SK-N-SH treated with all-trans-retinoic acid at 6 μM for 48 hours (cell line): Measurements from ENCODE around the gene DNAAF5.

ENCODE experiments used
- ATAC-seq: fragments of 200-7000 bp; cut with Tn5 transposase; 3 replicates; pipeline ENCODE4 v1.9.1; 2020; ENCODE audit warnings: mild to moderate bottlenecking, moderate library complexity
- ARNTL ChIP-seq: fragments of 450-650 bp; formaldehyde crosslinking; IDR thresholded peaks from 2 replicates; pipeline ENCODE4 v1.5.0; 2020; ENCODE audit warnings: low read depth, mild to moderate bottlenecking, moderate library complexity, borderline replicate concordance
- BACH2 ChIP-seq: fragments of 250-450 bp; sonication (Bioruptor Pico); IDR thresholded peaks from 2 replicates; pipeline ENCODE4 v1.9.0; 2021; ENCODE audit warnings: mild to moderate bottlenecking, borderline replicate concordance
- CSDC2 ChIP-seq: fragments of 250-450 bp; sonication (Bioruptor Pico); IDR thresholded peaks from 2 replicates; pipeline ENCODE4 v1.5.0; 2020; ENCODE audit warnings: mild to moderate bottlenecking, moderate library complexity
- ESRRG ChIP-seq: fragments of 250-450 bp; sonication (Bioruptor Pico); IDR thresholded peaks from 2 replicates; pipeline ENCODE4 v1.6.1; 2021; ENCODE audit warnings: mild to moderate bottlenecking
- GLIS3 ChIP-seq: fragments of 250-450 bp; sonication (Bioruptor Pico); IDR thresholded peaks from 2 replicates; pipeline ENCODE4 v1.5.0; 2020; ENCODE audit warnings: mild to moderate bottlenecking, moderate library complexity
- ISL1 ChIP-seq: fragments of 250-450 bp; sonication (Bioruptor Pico); IDR thresholded peaks from 2 replicates; pipeline ENCODE4 v2.1.2; 2022; ENCODE audit warnings: mild to moderate bottlenecking, moderate library complexity
- OSR1 ChIP-seq: fragments of 250-450 bp; sonication (Bioruptor Pico); IDR thresholded peaks from 2 replicates; pipeline ENCODE4 v1.8.0; 2022; ENCODE audit warnings: moderate library complexity, mild to moderate bottlenecking, inconsistent platforms
- PATZ1 ChIP-seq: fragments of 250-450 bp; sonication (Bioruptor Pico); IDR thresholded peaks from 2 replicates; pipeline ENCODE4 v1.8.0; 2020; ENCODE audit warnings: mild to moderate bottlenecking, moderate library complexity, borderline replicate concordance
- RARB ChIP-seq: fragments of 250-450 bp; sonication (Bioruptor Pico); IDR thresholded peaks from 2 replicates; pipeline ENCODE4 v1.8.0; 2021; ENCODE audit warnings: mild to moderate bottlenecking, moderate library complexity
- SNAI2 ChIP-seq: fragments of 250-450 bp; sonication (Bioruptor Pico); IDR thresholded peaks from 2 replicates; pipeline ENCODE4 v1.5.0; 2020; ENCODE audit warnings: mild to moderate bottlenecking, moderate library complexity
- TCF4 ChIP-seq: fragments of 250-450 bp; sonication (Bioruptor Pico); IDR thresholded peaks from 2 replicates; pipeline ENCODE4 v1.8.0; 2021; ENCODE audit warnings: mild to moderate bottlenecking, moderate library complexity, borderline replicate concordance
- TOX ChIP-seq: fragments of 250-450 bp; sonication (Bioruptor Pico); IDR thresholded peaks from 2 replicates; pipeline ENCODE4 v1.8.0; 2021; ENCODE audit warnings: mild to moderate bottlenecking, moderate library complexity, borderline replicate concordance
- ZFP3 ChIP-seq: fragments of 250-450 bp; sonication (Bioruptor Pico); IDR thresholded peaks from 2 replicates; pipeline ENCODE4 v1.5.0; 2020; ENCODE audit warnings: mild to moderate bottlenecking, moderate library complexity
- ZFP30 ChIP-seq: fragments of 450-650 bp; formaldehyde crosslinking; IDR thresholded peaks from 2 replicates; pipeline ENCODE4 v1.5.0; 2022; ENCODE audit warnings: mild to moderate bottlenecking, moderate library complexity
- ZNF70 ChIP-seq: fragments of 450-650 bp; formaldehyde crosslinking; IDR thresholded peaks from 2 replicates; pipeline ENCODE4 v1.5.0; 2020; ENCODE audit warnings: mild to moderate bottlenecking, moderate library complexity
- ZNF8 ChIP-seq: fragments of 450-650 bp; formaldehyde crosslinking; IDR thresholded peaks from 2 replicates; pipeline ENCODE4 v1.5.0; 2020; ENCODE audit warnings: mild to moderate bottlenecking, moderate library complexity
- TF ChIP-seq, protein P1 (sequence below): fragments of 250-450 bp; sonication (Bioruptor Pico); IDR thresholded peaks from 2 replicates; pipeline ENCODE4 v1.5.0; 2020; ENCODE audit warnings: mild to moderate bottlenecking, moderate library complexity
- TF ChIP-seq, protein P2 (sequence below): fragments of 250-450 bp; sonication (Bioruptor Pico); IDR thresholded peaks from 2 replicates; pipeline ENCODE4 v1.5.1; 2021; ENCODE audit warnings: mild to moderate bottlenecking, moderate library complexity
- TF ChIP-seq, protein P3 (sequence below): fragments of 250-450 bp; sonication (Bioruptor Pico); IDR thresholded peaks from 2 replicates; pipeline ENCODE4 v1.8.0; 2021; ENCODE audit warnings: low read depth, mild to moderate bottlenecking, moderate library complexity, borderline replicate concordance
- TF ChIP-seq, protein P4 (sequence below): fragments of 250-450 bp; sonication (Bioruptor Pico); IDR thresholded peaks from 2 replicates; pipeline ENCODE4 v1.5.1; 2020; ENCODE audit warnings: low read depth, mild to moderate bottlenecking, moderate library complexity

Gene DNAAF5

DNA sequence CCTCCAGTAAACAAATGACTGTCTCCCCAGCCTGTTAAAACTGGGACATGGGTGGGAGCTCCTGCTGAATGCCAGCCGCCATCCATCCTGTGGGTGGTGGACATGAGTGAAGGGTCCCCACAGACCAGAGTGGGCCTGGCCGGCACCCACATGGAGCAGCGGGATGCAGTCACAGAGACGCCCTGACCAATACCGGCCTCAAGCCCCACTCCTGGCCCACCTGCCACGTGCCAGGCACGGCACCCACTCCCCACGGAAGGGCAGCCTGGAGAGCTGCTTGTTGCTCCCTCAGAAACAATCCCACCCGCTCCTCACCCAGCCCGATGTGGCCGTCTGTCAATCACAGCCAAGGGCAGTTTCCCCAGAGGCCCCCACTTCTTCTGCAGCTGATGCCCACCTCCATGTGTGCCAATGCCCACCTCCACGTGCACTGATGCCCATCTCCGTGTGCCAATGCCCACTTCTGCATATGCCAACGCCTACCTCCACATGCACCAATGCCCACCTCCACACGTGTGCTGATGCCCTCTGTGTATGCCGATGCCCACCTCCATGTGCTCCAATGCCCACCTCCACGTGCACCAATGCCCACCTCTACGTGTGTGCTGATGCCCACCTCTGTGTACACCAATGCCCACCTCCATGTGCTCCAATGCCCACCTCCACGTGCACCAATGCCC lies 42.8 kb upstream of the DNAAF5 start (continued):
- TF ChIP-seq ZNF70, result no peak
- TF ChIP-seq ZNF8 (CRISPR knock-in tag), result no peak
- no peak for TF ChIP-seq SNAI2 (CRISPR knock-in tag)
- TF ChIP-seq, all 23 proteins: peak for 0

GRCh38 chr7:684416-684815 lies 42.1 kb upstream of the DNAAF5 start:
- TF ChIP-seq BACH2 (CRISPR knock-in tag), result no peak
- no peak for TF ChIP-seq TOX (CRISPR knock-in tag)
- TF ChIP-seq RARB (CRISPR knock-in tag), result no peak
- TF ChIP-seq, protein P1, sequence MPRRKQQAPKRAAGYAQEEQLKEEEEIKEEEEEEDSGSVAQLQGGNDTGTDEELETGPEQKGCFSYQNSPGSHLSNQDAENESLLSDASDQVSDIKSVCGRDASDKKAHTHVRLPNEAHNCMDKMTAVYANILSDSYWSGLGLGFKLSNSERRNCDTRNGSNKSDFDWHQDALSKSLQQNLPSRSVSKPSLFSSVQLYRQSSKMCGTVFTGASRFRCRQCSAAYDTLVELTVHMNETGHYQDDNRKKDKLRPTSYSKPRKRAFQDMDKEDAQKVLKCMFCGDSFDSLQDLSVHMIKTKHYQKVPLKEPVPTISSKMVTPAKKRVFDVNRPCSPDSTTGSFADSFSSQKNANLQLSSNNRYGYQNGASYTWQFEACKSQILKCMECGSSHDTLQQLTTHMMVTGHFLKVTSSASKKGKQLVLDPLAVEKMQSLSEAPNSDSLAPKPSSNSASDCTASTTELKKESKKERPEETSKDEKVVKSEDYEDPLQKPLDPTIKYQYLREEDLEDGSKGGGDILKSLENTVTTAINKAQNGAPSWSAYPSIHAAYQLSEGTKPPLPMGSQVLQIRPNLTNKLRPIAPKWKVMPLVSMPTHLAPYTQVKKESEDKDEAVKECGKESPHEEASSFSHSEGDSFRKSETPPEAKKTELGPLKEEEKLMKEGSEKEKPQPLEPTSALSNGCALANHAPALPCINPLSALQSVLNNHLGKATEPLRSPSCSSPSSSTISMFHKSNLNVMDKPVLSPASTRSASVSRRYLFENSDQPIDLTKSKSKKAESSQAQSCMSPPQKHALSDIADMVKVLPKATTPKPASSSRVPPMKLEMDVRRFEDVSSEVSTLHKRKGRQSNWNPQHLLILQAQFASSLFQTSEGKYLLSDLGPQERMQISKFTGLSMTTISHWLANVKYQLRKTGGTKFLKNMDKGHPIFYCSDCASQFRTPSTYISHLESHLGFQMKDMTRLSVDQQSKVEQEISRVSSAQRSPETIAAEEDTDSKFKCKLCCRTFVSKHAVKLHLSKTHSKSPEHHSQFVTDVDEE, result no peak
- TF ChIP-seq, protein P2, sequence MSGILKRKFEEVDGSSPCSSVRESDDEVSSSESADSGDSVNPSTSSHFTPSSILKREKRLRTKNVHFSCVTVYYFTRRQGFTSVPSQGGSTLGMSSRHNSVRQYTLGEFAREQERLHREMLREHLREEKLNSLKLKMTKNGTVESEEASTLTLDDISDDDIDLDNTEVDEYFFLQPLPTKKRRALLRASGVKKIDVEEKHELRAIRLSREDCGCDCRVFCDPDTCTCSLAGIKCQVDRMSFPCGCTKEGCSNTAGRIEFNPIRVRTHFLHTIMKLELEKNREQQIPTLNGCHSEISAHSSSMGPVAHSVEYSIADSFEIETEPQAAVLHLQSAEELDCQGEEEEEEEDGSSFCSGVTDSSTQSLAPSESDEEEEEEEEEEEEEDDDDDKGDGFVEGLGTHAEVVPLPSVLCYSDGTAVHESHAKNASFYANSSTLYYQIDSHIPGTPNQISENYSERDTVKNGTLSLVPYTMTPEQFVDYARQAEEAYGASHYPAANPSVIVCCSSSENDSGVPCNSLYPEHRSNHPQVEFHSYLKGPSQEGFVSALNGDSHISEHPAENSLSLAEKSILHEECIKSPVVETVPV (CRISPR knock-in tag), result no peak
- no peak for TF ChIP-seq SNAI2 (CRISPR knock-in tag)
- TF ChIP-seq ZNF70, result no peak
- no peak for TF ChIP-seq ARNTL (CRISPR knock-in tag)
- no peak for TF ChIP-seq ISL1
- no peak for TF ChIP-seq OSR1 (CRISPR knock-in tag)
- TF ChIP-seq TCF4 (CRISPR knock-in tag), result no peak
- no peak for TF ChIP-seq PATZ1 (CRISPR knock-in tag)
- TF ChIP-seq ESRRG (CRISPR knock-in tag), result no peak
- TF ChIP-seq ZNF8 (CRISPR knock-in tag), result no peak
- TF ChIP-seq ZFP3 (CRISPR knock-in tag), result no peak
- no peak for ATAC-seq

GRCh38 chr7:685540-685939 lies 41.0 kb upstream of the DNAAF5 start:
- TF ChIP-seq ISL1 (no peak), OSR1 (CRISPR knock-in tag) (no peak)
- TF ChIP-seq, protein P3, sequence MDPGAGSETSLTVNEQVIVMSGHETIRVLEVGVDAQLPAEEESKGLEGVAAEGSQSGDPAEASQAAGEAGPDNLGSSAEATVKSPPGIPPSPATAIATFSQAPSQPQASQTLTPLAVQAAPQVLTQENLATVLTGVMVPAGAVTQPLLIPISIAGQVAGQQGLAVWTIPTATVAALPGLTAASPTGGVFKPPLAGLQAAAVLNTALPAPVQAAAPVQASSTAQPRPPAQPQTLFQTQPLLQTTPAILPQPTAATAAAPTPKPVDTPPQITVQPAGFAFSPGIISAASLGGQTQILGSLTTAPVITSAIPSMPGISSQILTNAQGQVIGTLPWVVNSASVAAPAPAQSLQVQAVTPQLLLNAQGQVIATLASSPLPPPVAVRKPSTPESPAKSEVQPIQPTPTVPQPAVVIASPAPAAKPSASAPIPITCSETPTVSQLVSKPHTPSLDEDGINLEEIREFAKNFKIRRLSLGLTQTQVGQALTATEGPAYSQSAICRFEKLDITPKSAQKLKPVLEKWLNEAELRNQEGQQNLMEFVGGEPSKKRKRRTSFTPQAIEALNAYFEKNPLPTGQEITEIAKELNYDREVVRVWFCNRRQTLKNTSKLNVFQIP (CRISPR knock-in tag), result no peak
- ATAC-seq, result no peak

DNA sequence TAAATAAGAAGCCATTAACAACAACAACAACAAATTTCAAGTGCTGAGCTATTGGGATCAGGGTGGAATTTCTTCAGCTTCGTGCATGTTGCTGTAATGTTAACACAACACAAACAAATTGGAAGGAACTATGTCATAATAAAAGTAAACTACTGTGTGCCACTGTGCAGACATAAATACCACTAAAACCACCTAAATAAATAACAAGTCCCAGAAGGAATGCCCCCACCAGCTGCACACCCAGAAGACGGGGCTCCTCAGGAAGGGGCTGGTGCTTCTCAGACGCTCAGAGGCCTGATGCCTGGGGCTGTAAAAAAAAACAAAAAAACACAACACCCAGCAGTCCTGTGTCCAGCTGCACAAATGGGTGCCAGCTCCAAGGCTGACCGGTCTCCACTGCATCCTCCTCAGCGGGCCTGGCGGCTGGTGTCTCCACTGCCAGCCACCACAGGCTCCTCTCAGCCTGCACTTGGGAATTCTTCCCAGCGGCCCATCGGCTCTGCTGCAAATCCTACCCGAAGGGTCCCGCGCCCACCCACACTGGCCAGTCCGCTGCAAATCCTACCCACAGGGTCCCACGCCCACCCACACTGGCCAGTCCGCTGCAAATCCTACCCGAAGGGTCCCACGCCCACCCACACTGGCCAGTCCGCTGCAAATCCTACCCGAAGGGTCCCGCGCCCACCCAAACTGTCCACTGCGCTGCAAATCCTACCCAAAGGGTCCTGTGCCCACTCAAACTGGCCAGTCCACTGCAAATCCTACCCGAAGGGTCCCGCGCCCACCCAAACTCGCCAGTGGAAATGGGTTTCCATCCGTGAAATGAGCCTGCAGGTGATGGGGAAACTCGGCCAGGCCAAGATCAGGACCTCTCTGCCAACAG lies 35.8 kb upstream of the DNAAF5 start:
- TF ChIP-seq CSDC2 (CRISPR knock-in tag) (no peak), TOX (CRISPR knock-in tag) (no peak), BACH2 (CRISPR knock-in tag) (no peak), ZNF70 (no peak), ESRRG (CRISPR knock-in tag) (no peak), PATZ1 (CRISPR knock-in tag) (no peak), TCF4 (CRISPR knock-in tag) (no peak), OSR1 (CRISPR knock-in tag) (no peak), ZNF8 (CRISPR knock-in tag) (no peak), ZFP3 (CRISPR knock-in tag) (no peak), GLIS3 (CRISPR knock-in tag) (no peak), ARNTL (CRISPR knock-in tag) (no peak), ZFP30 (CRISPR knock-in tag) (no peak)
- TF ChIP-seq, protein P4, sequence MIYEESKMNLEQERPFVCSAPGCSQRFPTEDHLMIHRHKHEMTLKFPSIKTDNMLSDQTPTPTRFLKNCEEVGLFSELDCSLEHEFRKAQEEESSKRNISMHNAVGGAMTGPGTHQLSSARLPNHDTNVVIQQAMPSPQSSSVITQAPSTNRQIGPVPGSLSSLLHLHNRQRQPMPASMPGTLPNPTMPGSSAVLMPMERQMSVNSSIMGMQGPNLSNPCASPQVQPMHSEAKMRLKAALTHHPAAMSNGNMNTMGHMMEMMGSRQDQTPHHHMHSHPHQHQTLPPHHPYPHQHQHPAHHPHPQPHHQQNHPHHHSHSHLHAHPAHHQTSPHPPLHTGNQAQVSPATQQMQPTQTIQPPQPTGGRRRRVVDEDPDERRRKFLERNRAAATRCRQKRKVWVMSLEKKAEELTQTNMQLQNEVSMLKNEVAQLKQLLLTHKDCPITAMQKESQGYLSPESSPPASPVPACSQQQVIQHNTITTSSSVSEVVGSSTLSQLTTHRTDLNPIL (CRISPR knock-in tag), result no peak
- TF ChIP-seq, protein P3 (CRISPR knock-in tag), result no peak
- ATAC-seq, result no peak
